Esophagus squamous epithelium (tissue), 5 donors: Measurements from ENCODE around the gene BNIP3. TPM values are rescaled to one million over a fixed set of nuclear protein-coding genes. Genes with fewer than 3 reads are reported as not detected.

ENCODE experiments used
- DNase-seq: peaks from one replicate; lab custom pipeline; 2025; lab: John Stamatoyannopoulos, UW
- H3K27ac ChIP-seq, 4 donors: fragments of 200-600 bp; sonication (generic); one replicate each; pipeline ENCODE4 v1.5.1; 2016 to 2019; ENCODE audit warnings: mild to moderate bottlenecking in 1 of 4
- H3K27me3 ChIP-seq, 4 donors: fragments of 200-600 bp; sonication (generic); 1 replicate in 3 of 4; 2 replicates in 1 of 4; pipeline versions ENCODE4 v1.5.1 to v1.6.0; 2017 to 2021; ENCODE audit warnings: antibody characterized with exemption in 1 of 4
- H3K36me3 ChIP-seq, 3 donors: fragments of 200-600 bp; sonication (generic); one replicate each; pipeline ENCODE4 v1.5.1; 2016 to 2019
- H3K4me1 ChIP-seq, 3 donors: fragments of 200-600 bp; sonication (generic); one replicate each; pipeline ENCODE4 v1.5.1; 2017 to 2019
- H3K4me3 ChIP-seq, 4 donors: fragments of 200-600 bp; sonication (generic); 1 replicate in 3 of 4; 2 replicates in 1 of 4; pipeline ENCODE4 v1.5.1; 2016 to 2019; ENCODE audit warnings: mild to moderate bottlenecking in 2 of 4, moderate library complexity in 1 of 4
- H3K9me3 ChIP-seq, 3 donors: fragments of 200-600 bp; sonication (generic); one replicate each; pipeline ENCODE4 v1.5.1; 2016 to 2019
- POLR2A ChIP-seq, 4 donors: fragments of 450-650 bp; IDR thresholded peaks; one replicate each; pipeline ENCODE4 v1.6.1; 2017; ENCODE audit warnings: antibody characterized with exemption in 4 of 4, mild to moderate bottlenecking in 4 of 4, moderate library complexity in 3 of 4
- WGBS, 2 donors: methylation state at CpG; one replicate each; pipeline ENCODE4 v1.1.5; 2018; 5-methylcytosine and 5-hydroxymethylcytosine counted together
- intact Hi-C: fragments of 100-400 bp; cut with DNase I; formaldehyde crosslinking; loops from one replicate; pipeline ENCODE4 v1.15.0; 2022
- total RNA-seq, 4 donors: library from RNA; depleted of rRNA; stranded (reverse); fragments of >200 nt; gene quantifications; one replicate each; pipeline ENCODE4 v1.1.0, GENCODE V29; 2016
- TF ChIP-seq, protein P1 (sequence below), 6 experiments: fragments of 450-650 bp in 4 of 6; fragments of 200-600 bp in 2 of 6; sonication (generic) in 2 of 6; IDR thresholded peaks; one replicate each; pipeline ENCODE4 v1.5.1; 2016 to 2019; ENCODE audit warnings: antibody characterized with exemption in 6 of 6, mild to moderate bottlenecking in 4 of 6, moderate library complexity in 4 of 6
- donor health status: DM: yes; HTN: yes; CAD: no.

Gene BNIP3, protein sequence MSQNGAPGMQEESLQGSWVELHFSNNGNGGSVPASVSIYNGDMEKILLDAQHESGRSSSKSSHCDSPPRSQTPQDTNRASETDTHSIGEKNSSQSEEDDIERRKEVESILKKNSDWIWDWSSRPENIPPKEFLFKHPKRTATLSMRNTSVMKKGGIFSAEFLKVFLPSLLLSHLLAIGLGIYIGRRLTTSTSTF
- 10 to 100 TPM; 35.2 to 83.8 (median 73.9) TPM for total RNA-seq

DNA sequence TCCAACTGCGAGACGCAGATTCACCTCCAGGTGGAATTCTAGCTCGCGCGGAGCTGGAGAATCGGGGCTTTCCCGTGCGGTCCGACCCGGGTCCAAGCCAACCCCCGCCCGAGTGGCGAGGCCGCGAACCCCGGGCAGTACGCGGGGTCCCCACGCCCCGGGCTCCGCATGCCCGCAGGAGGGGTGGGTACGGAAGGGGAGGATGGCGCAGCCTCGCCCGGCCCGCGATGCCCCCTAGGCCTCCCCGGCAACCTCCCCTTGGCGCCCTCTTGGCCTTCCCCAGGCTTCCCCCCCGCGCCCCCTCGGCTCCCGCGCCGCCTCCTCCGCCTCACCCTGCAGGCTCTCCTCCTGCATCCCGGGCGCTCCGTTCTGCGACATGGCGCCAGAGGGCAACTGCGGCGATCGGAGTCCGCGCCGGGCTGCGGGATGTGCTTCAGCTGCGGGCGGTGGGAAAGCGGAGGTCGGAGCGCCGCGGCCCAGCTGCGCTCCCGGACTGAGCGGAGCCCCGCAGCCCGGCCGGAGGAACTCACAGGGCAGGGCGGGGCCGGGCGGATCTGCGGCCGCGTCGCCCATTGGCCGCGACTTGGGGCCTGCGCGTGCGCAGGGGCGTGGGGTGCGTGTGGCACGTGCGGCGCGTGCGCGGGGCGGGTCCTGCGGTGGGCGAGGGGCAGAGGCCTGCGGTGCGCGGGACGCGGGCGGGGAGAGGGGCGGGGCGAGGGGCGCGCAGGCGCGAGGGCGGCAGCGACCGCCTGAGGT, at the start of gene BNIP3:
BNIP3 (minus strand) TSS at position 495 of the 756 bp plus-strand sequence; CDS start at position 378, 117 bp downstream.
- peaks cover 0 to 5% (median 0%) of the 10 kb centered on the region in 3 donors for H3K36me3 ChIP-seq
- peak within 1 kb of the TSS; percentile 62 to 88 (median 76) for H3K27ac ChIP-seq
- H3K9me3 ChIP-seq: no peaks in the 10 kb centered on the region
- peaks cover 0 to 33% (median 0%) of the 10 kb centered on the region in 4 donors for H3K27me3 ChIP-seq
- peaks cover 4 to 52% (median 5%) of the 10 kb centered on the region in 3 donors for H3K4me1 ChIP-seq
- WGBS, 2 donors: no CpG with 5 or more reads among the region's 100 CpGs
- TF ChIP-seq, protein P1, sequence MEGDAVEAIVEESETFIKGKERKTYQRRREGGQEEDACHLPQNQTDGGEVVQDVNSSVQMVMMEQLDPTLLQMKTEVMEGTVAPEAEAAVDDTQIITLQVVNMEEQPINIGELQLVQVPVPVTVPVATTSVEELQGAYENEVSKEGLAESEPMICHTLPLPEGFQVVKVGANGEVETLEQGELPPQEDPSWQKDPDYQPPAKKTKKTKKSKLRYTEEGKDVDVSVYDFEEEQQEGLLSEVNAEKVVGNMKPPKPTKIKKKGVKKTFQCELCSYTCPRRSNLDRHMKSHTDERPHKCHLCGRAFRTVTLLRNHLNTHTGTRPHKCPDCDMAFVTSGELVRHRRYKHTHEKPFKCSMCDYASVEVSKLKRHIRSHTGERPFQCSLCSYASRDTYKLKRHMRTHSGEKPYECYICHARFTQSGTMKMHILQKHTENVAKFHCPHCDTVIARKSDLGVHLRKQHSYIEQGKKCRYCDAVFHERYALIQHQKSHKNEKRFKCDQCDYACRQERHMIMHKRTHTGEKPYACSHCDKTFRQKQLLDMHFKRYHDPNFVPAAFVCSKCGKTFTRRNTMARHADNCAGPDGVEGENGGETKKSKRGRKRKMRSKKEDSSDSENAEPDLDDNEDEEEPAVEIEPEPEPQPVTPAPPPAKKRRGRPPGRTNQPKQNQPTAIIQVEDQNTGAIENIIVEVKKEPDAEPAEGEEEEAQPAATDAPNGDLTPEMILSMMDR (IDR thresholded peaks at IDR 0.05): peak in 3 of 6 experiments; percentile 2 to 24 (median 8)
- peak in 2 of 4 donors; percentile 93 for TF ChIP-seq POLR2A (IDR thresholded peaks at IDR 0.05)
- peak; percentile 30 for DNase-seq
- intact Hi-C loops: no loop called here
- H3K4me3 ChIP-seq: peak within 1 kb of the TSS; percentile 70 to 78 (median 76)

DNA sequence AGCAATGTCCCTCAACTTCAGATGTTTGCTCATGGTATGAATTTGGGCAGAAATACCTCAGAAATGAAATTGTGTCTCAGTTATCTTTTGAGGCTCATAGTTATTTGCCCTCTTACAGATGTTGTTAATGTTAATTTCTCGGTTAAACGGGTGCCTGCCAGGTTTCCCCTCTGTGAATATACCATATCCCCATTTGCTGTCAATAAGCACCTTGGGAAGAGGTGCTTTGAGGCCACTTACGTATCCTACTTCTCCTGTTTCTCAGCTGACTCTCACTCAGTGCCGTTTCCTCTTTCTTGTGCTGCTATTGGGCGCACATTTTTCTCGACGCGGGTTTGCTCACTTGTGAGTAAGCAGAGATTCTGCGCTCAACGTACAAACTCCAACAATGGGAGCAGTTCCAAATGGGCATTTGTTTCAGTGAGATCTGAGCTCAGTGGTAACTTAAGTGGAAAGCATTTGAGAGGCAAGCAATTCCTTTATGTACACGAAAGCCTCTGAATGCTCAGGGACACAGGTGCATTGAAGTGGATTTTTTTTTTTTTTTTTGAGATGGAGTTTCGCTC, 49.3 kb upstream of the BNIP3 start:
- Histone ChIP-seq H3K27ac (no peak overlapping the region), H3K4me3 (no peak overlapping the region), H3K36me3 (no peaks in the 10 kb centered on the region), H3K4me1 (peaks cover 0 to 5% (median 1%) of the 10 kb centered on the region in 3 donors), H3K27me3 (peaks cover 0 to 96% (median 0%) of the 10 kb centered on the region in 4 donors), H3K9me3 (no peaks in the 10 kb centered on the region)
- WGBS, 2 donors: 52 to 61% methylated on average over 12 of the region's 12 CpGs
- TF ChIP-seq, protein P1 (IDR thresholded peaks at IDR 0.05): no peak
- no peak for TF ChIP-seq POLR2A (IDR thresholded peaks at IDR 0.05)
- intact Hi-C loops: no loop called here
- DNase-seq: no peak

DNA sequence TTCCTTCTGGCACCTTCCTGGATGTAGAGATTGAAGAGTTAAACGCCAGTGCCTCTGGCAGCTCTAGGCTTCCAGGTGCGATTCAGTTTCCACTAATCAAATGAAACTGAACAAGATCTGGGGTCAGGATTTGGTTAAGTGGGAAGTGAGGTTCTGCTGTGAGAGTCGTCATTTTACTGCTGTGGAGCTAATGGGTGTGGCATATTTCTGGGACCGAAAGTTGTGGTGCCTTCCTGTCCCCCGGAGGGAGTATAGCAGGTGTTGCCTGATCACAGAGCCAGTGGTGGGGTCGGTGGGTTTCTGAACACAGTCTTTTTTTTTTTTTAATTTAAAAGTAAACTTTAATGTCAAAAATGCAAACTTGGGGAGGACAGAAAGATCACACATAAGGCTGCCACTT, 47.0 kb upstream of the BNIP3 start:
- Histone ChIP-seq H3K27ac (no peak overlapping the region), H3K4me1 (peaks cover 0 to 3% (median under 1%) of the 10 kb centered on the region in 3 donors), H3K27me3 (peaks cover 0 to 96% (median 0%) of the 10 kb centered on the region in 4 donors), H3K9me3 (no peaks in the 10 kb centered on the region), H3K36me3 (no peaks in the 10 kb centered on the region), H3K4me3 (no peak overlapping the region)
- no peak for TF ChIP-seq POLR2A (IDR thresholded peaks at IDR 0.05)
- TF ChIP-seq, protein P1 (IDR thresholded peaks at IDR 0.05): no peak
- WGBS, 2 donors: 51 to 65% methylated on average over 6 of the region's 6 CpGs
- intact Hi-C loops: no loop called here
- no peak for DNase-seq

DNA sequence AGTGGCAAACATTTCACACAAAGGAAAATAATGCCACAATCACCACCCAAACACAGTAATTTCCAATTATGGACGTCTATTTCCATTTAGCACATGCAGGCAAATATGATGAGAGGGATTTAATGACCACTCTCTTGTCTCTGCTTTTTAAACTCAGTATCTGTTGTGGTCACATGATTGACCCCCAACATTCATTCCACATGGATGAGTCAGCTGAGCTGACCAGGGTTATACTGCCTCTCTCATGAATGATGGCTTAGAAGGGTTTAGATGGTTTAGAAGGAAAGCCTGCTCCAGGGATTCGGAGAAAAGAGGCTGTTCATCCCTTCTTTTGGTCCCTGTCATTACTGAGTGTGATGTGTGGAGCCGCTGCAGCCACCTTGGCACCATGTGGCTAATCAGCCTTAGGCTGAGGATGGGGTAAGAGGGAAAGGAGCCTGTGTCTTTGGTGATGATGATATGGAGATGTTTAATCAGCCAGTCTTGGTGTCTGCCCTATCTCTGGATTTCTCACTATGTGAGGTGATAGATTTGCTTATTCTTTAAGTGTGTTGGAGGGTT, 45.8 kb upstream of the BNIP3 start:
- WGBS, 2 donors: 50 to 63% methylated on average over 3 of the region's 3 CpGs
- no peaks in the 10 kb centered on the region for H3K9me3 ChIP-seq
- H3K27ac ChIP-seq: no peak overlapping the region
- H3K27me3 ChIP-seq: peaks cover 0 to 92% (median 0%) of the 10 kb centered on the region in 4 donors
- no peak for DNase-seq
- no peak overlapping the region for H3K4me3 ChIP-seq
- H3K4me1 ChIP-seq: peaks cover 0 to 12% (median 8%) of the 10 kb centered on the region in 3 donors
- TF ChIP-seq, protein P1 (IDR thresholded peaks at IDR 0.05): no peak
- TF ChIP-seq POLR2A (IDR thresholded peaks at IDR 0.05): no peak
- intact Hi-C loops: no loop called here
- H3K36me3 ChIP-seq: no peaks in the 10 kb centered on the region
